ENCODE measurements around the gene FRZB.
"Not testable (repeated sequence)": the region's sequence is repeated elsewhere in the genome, so short reads cannot be mapped to it uniquely, and the experiment has no call there.

FRZB gene, protein sequence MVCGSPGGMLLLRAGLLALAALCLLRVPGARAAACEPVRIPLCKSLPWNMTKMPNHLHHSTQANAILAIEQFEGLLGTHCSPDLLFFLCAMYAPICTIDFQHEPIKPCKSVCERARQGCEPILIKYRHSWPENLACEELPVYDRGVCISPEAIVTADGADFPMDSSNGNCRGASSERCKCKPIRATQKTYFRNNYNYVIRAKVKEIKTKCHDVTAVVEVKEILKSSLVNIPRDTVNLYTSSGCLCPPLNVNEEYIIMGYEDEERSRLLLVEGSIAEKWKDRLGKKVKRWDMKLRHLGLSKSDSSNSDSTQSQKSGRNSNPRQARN

DNA sequence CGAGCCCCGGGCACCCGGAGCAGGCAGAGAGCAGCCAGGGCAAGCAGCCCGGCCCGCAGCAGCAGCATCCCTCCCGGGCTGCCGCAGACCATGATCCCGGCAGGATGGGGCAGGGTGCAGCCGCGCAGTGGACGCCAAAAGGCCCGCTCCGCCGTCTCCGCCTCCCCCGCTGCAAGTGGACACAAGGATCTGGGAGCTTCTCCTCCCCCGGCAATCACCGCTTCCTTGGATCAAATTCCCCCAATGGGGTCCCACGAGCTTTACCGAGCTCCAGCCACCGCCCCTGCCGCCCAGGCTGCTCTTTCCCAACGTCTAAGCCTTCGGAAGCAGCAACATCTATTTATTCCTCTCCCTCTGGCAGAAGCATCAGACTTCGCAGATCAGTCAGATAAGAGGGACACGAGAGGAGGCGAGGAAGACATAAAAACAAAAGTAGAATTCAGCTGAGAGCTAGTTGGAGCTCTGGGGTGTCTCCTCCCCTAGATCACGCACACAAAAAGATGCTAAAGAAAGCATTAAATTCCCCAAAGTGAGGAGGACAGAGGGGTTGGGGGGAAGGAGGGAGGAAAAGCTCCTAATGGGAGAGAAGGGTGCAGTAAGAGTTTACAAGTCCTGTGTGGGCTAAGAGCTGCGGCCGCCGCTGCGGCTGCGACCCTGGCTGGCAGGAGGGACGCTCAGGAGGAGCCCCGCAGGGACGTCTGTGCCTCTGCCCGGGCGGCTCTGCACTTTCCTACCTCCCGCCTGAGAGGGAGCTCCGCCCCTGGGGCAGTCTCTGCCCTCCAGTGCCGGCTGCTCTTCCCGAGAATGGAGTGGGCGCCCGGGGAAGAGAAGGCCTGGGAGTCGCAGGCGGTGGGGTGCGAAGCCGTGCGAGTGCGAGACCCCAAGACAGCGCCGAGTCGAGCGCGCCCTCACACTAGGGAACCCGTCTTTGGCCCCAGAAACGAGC lies at the start of gene FRZB:
TSS of gene FRZB (minus strand) at position 177 of the 946 bp plus-strand sequence. CDS start at position 92, 85 bp downstream.
- peak; percentile 87 for DNase-seq

DNA sequence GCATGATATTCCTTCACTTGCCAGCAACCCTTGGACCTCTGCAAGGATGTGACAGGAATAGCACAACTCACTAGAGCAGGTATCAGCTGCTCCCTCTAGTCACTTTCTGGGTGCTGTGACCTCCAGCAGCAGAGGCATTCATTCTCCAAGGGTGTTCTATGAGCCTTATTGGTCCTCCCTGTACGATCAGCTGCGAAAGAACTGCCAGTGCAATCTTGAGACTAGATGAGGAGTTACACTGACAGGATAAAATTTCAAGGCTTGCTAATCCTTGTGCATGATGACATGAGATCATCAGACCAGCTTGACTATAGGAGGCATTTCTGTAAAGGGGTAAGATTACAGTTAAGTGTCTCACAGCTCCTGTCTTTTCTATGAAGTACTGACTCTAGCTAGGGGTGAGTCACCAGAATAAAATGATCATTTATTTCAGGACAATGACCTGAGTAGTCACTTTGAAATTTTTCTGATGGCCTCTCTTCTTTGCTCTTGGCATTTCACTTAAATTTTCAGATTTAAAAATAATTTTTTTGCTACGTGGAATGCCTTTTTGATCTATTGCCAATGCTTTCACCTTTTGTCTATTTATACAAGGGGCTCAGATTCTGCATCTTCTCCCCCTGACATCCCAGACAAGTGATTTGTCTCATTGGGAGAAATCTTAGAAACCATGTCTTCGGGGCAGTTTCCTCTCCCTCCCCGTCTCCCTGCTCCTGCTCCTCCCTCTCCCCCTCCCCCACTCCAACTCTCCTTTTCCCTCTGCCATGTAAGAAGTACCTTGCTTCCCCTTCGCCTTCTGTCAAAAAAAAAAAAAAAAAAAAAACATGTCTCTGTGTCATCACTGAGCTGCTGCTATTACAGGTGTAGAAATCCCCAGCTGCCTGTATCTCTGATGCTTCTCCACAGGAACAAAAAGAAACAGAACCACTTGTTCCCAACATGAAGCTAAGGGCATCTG lies 49.2 kb upstream of the FRZB start:
- DNase-seq, result no peak

DNA sequence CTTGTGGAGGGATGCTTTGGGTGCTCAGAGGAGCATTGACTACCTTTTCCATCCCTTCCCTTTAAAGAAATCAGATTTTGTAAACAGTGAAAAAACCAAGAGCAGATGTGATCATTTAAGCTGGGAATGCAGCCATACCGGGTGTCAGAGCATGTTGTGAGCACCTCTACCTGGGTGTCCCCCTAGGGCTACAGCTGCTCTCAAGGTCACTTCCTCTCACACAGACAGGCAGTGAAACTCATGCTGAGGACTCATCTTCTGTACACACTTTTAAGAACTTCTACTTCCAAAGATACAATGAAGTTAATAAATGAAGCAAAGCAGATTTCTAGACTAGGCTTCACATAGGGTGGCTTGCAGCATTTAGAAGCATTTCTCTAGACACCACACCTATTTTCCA lies 48.4 kb upstream of the FRZB start:
- DNase-seq, result no peak

DNA sequence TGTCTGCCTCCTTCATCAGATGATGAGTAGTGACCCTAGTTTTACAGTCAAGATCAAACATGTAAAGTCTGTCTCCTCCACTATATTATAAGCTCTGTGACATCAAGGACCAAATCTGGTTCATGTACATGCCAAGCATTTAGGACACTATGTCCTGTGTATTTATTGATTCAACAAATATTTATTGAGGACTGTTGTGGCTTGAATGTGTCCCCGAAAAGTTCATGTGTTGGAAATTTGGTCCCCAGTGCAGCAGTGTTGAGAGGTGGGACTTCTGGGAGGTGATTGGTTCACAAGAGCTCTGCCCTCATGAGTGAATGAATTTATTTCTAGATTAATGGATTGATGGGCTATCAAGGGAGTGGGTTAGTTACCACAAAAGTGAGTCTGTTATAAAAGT lies 46.6 kb upstream of the FRZB start:
- no peak for DNase-seq

DNA sequence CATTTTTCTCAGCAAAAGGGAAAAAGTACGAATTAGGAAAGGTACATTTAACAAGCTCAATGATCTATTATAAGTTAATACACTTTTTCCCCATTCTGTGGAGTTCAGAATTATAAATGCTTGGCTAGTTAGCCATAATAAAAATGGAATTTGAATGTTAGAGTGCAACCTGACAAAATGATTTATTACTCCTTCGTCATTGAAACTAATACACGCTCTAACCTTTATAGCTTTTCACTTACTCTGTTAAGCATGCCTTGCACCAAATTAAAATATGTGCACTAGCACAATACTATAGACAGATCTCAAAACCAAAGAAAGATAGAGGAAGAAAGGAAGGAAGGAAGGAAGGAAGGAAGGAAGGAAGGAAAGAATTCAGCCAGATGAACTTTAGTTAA lies 46.1 kb upstream of the FRZB start:
- DNase-seq, result no peak

DNA sequence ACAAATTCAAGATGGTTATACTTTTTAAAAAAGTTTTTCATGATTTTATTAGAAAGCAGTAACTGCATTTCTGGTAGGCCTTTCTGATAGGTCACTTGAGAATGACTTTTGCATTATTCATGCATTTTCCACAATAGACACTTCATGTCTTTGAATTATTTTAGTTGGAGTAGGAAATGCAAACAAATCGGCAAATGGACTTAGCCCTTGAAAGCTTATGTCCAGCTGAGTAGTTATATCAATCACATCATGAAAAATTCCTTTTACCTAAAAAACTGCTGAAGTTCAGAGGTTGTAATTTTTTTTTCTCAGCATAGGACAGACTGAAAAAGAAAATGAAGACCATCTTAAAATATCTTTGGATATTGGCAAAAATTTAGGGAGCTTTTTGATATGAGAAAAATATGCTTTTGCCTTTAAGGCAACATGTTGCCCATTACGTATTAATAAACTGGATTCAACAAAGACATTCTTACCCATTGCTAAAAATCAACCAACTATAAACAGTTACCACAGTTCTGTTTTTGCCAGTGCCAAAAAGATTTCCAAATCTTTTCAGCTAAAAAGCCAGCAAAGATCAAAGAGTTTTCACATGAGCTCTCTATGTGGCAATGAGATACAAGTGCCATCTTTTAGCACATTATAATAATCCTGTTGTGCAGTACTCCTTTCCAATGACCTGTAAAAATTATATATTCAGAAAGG lies 45.5 kb upstream of the FRZB start:
- DNase-seq, result no peak

DNA sequence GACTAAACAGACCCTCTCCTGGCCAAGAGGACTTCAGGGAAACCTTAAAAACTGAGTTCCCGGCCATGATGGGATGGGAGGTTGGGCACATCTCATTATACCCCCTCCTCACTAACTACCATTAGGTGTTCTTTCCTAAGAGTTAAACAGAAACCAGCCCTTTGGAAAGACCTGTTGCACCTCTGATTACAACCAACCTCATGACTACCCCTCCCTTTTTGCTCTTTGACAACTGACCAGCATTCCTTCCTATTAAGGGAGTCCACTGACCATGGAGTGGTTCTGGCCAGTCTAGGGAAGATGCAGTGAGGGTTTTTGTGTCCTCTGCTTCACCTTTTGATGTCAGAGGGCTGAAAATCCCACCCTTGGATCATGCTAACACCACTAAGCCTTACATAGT lies 44.5 kb upstream of the FRZB start:
- DNase-seq, result no peak

DNA sequence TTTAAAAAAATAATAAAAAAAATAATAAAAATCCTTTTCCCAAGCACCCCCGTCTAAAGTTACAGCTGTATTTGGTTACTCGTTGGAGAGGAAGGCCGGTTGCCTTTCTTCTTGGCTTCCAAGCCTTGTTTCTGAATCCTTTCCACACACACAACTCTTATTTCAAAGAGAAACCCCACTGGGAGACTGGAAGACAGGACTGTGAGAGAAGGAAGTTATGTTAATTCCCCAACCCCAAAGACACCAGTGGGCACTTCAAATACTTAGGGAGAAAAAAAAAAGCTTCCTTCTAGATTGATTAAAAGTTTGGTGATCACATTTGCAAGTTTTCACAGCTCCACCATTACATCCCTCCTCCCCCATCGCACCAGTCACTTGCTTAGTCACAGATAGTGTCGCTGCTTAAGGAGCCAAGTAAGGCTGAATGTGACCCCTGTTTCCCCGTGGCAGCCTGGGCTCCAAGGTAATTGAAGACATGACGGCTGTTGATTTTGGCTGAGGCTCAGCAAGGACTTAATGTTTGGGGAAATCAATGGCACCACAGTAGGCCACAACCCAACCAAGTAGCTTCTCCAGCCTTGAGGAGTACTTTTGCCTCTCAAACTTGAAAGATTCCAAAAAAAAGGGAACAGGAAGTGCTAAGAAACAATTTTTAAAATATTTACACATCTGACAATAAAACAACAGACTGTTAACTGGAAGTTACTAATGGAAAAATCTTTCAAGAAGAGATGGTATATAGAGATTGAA lies 40.8 kb upstream of the FRZB start:
- DNase-seq, result no peak

DNA sequence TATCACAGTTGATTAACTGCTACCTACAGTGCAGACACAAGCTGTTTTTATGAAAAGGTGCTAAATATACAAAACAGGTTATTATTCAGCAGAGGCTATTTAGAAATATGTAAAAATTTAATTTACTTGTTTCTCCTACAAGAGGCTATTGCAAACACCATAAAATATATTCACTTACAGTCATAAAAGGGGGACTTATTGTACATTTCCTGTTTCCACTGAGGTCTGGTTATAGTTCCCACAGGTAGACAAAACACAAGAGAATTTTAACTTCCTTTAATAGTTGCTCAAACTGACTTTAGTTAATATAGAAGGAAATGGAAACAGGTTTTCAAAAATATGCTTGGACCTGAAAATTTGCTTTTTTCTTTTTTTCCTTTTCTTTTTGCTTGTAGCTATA lies 40.0 kb upstream of the FRZB start:
- no peak for DNase-seq

DNA sequence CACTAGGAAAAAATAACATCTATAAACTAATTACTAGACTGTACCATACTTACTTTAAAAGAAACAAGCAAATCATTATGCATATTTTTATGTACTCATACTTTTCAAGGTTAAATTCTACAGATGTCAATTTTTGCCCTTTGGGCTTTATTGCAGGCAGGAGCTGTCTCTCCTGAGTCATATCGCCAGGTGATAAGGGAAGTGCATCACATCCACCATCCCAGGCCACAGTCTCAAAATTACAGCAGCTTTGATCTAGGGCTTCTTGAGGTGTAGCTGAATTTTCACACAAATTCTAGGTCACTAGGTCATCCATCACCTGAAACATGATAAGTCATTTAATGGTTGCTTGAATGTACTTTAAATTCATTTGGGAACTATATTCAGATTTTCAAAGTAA lies 38.4 kb upstream of the FRZB start:
- DNase-seq, result no peak

DNA sequence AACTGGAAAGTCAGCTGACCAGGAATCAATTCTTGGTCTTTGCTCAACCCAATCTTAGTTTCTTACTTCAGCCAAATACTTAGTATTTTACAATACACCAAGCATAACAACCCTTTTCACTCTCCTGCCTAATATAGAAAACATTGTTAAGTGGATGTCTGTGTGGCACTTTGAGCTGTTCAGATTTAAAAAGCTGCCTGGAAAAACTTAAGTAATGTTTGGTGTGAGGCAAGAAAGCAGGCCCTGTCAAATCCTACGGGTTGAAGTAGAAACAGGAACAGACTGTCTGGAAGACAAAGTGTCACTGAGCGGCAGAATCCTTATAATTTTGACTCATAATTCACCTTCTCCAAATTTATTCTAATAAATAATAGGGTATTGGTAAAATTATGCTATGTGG lies 37.1 kb upstream of the FRZB start:
- DNase-seq, result no peak

DNA sequence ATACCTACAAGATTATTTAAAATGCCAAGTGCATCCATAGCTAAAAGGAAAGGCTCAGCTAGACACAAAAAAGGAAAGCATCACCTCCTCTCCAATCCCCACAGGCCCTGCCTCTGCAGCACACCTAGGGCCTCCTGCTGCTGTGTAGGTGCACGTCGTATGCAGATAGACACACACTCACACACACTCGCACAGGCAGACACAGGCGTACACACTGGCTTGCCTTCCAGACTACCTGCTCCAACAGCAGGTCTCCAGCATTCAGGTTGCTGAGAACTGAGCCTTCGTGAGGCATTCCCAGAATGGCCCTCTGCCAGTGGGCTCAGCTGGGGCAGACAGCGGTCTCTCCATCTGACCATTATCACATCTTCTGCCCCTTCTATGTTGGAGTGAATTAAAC lies 35.3 kb upstream of the FRZB start:
- DNase-seq, result no peak

DNA sequence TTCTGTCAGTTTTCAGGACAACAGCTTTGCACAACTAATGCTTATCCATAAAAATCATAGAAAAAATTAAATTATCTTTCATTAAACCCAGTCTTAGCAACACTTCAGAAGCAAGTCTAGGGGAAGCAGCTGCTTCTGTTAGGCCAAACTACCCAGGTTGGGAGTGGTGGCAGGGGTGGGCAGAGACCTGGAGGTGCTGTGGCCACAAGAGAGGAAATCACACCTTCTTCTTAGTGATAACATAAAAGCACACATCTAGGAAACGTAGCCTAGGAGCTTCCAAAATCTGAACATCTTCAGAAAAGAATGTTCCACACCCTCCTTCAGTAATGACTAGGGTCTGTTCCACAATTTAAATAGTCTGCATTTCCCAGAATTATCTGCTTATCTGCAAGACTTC lies 32.3 kb upstream of the FRZB start:
- no peak for DNase-seq

DNA sequence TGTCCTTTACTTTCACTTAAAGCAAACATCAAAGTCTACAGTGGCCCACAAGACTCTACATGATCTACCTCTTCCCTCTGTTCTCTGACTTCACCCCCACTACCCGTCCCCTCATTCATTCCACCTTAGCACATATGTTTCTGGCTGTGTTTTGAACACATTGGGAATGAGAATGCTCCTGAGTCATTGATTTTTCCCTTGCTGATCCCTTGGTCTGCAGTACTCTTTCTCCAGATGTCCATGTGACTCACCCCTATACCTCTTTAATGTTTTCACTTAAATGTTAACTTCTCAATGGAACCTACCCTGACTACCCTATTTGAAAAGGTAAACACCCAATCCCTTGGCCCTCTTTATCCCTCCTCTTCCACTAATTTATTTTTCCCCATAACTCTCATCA lies 30.7 kb upstream of the FRZB start:
- DNase-seq, result no peak

DNA sequence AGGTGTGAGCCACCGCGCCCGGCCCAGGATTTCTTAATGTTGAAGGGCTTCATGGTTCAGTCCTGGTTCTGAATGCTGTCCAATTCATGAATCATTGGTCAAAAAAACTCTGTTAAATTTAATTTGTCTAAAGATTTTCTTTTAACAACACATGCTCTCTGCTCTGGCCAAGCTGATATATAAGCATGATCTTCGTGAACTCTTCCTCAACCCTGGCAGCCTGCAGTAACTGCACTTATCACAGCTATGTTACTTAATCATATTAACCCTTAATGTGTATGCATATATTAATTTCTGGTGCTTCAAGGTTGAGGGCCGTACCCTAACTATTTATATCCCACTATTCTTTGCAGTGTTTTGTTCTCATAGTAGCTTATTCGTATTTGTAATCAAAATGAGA lies 29.4 kb upstream of the FRZB start:
- no peak for DNase-seq

DNA sequence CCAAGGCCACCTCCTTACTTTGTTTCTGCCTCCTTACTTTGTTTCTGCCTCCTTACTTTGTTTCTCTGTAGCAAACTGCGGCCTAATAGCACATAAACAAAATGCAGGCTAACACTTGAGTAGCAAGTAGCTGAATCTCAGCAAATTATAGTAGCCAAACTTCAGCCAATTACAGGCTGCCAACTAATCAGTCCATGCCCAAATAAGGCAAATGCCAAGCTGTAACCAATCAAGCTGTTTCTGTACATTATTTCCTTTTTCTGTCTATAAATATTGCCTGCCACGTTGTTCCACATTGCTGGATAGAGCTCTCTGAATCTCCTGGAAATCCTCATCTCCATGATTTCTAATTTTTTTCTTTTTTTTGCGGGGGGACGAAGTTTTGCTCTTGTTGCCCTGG lies 28.7 kb upstream of the FRZB start:
- DNase-seq, result no peak

DNA sequence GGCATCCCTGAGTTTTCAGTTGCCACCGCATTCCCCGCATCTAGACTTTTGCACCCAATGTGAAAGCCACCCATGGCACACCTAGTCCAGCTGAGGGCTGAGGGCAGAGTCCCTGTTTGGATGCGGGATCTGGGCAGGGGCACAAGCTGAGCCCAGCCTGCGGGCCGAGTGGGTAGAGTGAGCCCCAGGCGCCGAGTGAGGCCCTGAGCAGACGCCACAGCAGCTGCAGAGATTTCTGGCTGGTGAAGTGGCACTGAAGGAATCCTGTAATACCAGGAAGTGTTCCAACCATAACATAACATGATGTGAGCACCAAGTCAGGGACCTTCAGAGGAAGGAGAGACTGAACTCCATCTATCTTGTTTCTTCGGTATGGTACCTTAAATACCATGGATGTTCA lies 27.7 kb upstream of the FRZB start:
- no peak for DNase-seq

DNA sequence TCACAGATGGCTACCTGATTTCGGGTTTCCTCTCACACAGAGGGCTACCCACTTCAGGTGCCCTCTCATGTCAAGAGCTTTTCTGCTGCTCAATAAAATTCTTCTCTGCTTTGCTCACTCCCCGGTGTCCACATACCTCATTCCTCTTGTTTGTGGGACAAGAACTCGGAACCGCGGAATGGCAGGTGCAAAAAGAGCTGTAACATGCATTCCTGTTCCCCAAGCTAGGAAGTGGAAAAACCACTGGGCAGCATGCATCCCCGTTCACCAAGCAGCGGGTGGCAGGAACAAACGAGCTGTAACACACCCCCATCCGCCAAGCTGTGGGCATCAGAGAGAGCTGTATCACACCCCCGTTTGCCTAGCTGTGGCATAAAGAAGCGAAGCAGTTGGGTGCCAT lies 27.2 kb upstream of the FRZB start:
- DNase-seq, result no peak

DNA sequence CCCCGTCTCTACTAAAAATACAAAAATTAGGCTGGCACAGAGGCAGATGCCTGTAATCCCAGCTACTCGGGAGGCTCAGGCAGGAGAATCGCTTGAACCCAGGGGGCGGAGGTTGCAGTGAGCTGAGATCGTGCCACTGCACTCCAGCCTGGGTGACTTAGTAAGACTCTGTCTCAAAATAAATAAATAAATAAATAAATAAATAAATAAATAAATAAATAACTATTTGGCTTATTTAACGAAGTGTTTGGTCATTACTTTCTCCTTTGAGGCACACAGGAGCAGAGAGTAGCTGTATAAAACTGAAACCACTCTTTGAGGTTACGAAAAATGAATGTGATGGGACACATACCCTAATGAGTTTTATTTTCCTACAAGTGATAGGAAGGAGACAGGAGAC lies 26.6 kb upstream of the FRZB start:
- not testable (repeated sequence) for DNase-seq

DNA sequence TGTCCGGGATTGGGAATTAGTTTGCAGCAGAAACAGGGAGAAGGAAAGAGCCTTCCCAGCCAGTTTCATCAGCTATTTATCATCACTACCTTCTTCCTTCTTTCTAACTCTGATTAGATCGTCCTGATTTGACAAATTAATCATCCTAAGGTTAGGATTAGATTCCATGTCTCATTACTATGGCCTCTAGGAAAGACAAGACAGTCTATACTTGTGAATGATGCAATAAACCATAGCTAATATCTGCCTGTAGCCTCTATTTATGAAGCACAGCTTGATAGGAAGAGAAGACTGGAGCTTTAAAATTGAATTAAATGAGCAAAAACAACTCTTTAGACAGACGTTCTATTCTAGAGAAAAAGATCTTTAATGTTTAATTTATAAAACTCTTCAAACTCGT lies 25.2 kb upstream of the FRZB start:
- DNase-seq, result no peak

DNA sequence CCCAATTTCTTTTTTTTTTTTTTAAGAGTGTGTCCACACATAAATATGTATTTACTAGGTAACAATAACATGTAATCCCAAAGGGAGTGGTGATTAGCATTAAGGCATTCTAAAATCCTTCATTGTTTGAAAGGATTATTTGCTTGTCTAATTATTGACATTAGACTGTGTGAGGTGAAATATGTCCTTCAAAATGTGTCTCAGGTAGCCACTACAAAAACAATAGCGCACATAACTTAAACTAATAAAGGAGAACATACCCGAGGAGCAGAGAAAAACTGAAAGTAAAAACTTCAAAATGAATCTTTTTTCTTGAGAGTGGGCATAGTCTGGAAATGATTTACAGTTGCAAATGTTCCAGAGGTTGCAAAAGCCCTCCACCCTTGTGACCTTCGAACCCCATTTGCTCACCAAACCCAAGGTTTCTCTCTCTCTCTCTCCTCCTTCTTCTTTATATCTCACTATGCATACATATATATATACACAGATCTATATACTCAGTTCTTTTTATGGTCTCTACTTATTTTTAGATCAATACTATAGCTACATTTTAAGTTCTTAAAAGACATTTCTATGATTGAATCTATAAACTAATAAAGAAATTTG lies 24.4 kb upstream of the FRZB start:
- DNase-seq, result no peak

Data from left hindlimb (tissue), 1 donor.